DND-41 (cell line): ENCODE data around the gene PTPN23.
A peak's percentile ranks its signal among the peaks of the same experiment; 100 is the strongest.

Experiments used
- ATAC-seq: fragments of 200-7000 bp; cut with Tn5 transposase; 3 replicates; pipeline ENCODE4 v1.9.1; 2021; ENCODE audit warnings: low read depth; ENCODE audit not compliant: insufficient read depth
- DNase-seq: peaks from one replicate; pipeline ENCODE4 v3.0.0-alpha.2; 2020
- H2AFZ ChIP-seq: 2 replicates; pipeline ENCODE4 v1.6.0; 2012; ENCODE audit warnings: low read depth, low read length
- H3K27ac ChIP-seq: 2 replicates; pipeline ENCODE4 v1.5.1; 2012; ENCODE audit warnings: low read length, inconsistent platforms
- H3K27me3 ChIP-seq: fragments of 200-600 bp; sonication (generic); 2 replicates; pipeline ENCODE4 v1.6.0; 2012; ENCODE audit warnings: low read length, mild to moderate bottlenecking, inconsistent platforms; ENCODE audit not compliant: insufficient read depth, poor library complexity
- H3K36me3 ChIP-seq: 2 replicates; pipeline ENCODE4 v1.5.1; 2012; ENCODE audit warnings: low read length, inconsistent platforms; ENCODE audit not compliant: insufficient read depth
- H3K4me1 ChIP-seq: 2 replicates; pipeline ENCODE4 v1.5.1; 2012; ENCODE audit warnings: mild to moderate bottlenecking, low read length; ENCODE audit not compliant: insufficient read depth
- H3K4me2 ChIP-seq: 2 replicates; pipeline ENCODE4 v1.6.0; 2012; ENCODE audit warnings: mild to moderate bottlenecking, moderate library complexity, low read length, inconsistent platforms; ENCODE audit not compliant: insufficient read depth
- H3K4me3 ChIP-seq, 2 experiments: fragments of 200-600 bp in 1 of 2; shearing (Covaris generic) in 1 of 2; 2 replicates each; pipeline ENCODE4 v1.5.1; 2012 to 2016; ENCODE audit warnings: inconsistent platforms in 2 of 2, low read length in 2 of 2, mild to moderate bottlenecking in 2 of 2, low read depth in 1 of 2, moderate library complexity in 1 of 2
- H3K79me2 ChIP-seq: 2 replicates; pipeline ENCODE4 v1.6.0; 2012; ENCODE audit warnings: low read length, inconsistent platforms; ENCODE audit not compliant: insufficient read depth
- H3K9ac ChIP-seq: 2 replicates; pipeline ENCODE4 v1.6.0; 2012; ENCODE audit warnings: low read depth, mild to moderate bottlenecking, inconsistent platforms, low read length, moderate library complexity
- H3K9me3 ChIP-seq: 2 replicates; pipeline ENCODE4 v1.5.1; 2012; ENCODE audit warnings: low read length, moderate library complexity, mild to moderate bottlenecking, inconsistent platforms; ENCODE audit not compliant: insufficient read depth, severe bottlenecking
- H4K20me1 ChIP-seq: 2 replicates; pipeline ENCODE4 v1.6.0; 2012; ENCODE audit warnings: low read length; ENCODE audit not compliant: insufficient read depth
- EZH2 ChIP-seq: IDR thresholded peaks from 3 replicates; pipeline ENCODE4 v1.6.1; 2012; ENCODE audit warnings: borderline replicate concordance, low read depth, mild to moderate bottlenecking, moderate library complexity, low read length, inconsistent platforms; ENCODE audit not compliant: severe bottlenecking
- TF ChIP-seq, protein P1 (sequence below): IDR thresholded peaks from 2 replicates; pipeline ENCODE4 v1.5.1; 2012; ENCODE audit warnings: borderline replicate concordance, low read length, moderate library complexity, mild to moderate bottlenecking; ENCODE audit not compliant: poor library complexity, severe bottlenecking; ENCODE audit errors: extremely low read depth

PTPN23 gene, protein sequence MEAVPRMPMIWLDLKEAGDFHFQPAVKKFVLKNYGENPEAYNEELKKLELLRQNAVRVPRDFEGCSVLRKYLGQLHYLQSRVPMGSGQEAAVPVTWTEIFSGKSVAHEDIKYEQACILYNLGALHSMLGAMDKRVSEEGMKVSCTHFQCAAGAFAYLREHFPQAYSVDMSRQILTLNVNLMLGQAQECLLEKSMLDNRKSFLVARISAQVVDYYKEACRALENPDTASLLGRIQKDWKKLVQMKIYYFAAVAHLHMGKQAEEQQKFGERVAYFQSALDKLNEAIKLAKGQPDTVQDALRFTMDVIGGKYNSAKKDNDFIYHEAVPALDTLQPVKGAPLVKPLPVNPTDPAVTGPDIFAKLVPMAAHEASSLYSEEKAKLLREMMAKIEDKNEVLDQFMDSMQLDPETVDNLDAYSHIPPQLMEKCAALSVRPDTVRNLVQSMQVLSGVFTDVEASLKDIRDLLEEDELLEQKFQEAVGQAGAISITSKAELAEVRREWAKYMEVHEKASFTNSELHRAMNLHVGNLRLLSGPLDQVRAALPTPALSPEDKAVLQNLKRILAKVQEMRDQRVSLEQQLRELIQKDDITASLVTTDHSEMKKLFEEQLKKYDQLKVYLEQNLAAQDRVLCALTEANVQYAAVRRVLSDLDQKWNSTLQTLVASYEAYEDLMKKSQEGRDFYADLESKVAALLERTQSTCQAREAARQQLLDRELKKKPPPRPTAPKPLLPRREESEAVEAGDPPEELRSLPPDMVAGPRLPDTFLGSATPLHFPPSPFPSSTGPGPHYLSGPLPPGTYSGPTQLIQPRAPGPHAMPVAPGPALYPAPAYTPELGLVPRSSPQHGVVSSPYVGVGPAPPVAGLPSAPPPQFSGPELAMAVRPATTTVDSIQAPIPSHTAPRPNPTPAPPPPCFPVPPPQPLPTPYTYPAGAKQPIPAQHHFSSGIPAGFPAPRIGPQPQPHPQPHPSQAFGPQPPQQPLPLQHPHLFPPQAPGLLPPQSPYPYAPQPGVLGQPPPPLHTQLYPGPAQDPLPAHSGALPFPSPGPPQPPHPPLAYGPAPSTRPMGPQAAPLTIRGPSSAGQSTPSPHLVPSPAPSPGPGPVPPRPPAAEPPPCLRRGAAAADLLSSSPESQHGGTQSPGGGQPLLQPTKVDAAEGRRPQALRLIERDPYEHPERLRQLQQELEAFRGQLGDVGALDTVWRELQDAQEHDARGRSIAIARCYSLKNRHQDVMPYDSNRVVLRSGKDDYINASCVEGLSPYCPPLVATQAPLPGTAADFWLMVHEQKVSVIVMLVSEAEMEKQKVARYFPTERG (N-terminal part only)

DNA sequence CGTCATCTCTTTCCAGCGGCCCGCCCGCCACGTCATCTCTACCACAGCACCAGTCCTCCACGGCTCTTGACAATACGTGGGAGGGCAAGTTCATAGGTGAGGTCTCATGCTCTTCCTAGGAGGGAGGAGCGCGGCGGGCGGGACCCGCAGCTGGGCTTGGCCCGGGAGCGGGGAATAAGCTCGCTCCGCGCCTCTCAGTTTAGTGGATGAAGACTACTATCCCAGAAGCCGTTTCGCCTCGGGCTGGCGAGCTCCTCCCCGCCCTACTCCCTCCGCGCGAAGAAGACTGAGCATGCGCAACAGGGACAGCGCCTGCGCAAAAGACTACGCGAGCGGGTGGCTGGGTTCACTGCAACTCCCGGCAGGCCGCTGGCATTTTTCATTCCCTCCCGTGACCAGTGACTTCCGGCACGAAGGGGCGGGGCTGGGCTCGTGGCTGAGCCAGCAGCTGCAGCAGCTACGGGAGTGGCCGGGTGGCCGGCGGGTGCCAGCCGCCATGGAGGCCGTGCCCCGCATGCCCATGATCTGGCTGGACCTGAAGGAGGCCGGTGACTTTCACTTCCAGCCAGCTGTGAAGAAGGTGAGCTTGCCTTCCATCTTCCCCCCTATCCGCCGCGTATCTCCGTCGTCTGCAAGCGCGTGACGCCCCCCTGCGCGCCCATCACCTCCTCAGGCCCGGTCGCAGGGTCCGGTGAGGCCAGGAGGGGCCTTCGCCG, at the start of gene PTPN23:
Gene PTPN23, plus strand, starts transcription at position 421 of the 716 bp plus-strand sequence. Its CDS starts 76 bp downstream, at position 497.
- Histone ChIP-seq H3K36me3 (peaks cover 15% of the 10 kb centered on the region), H4K20me1 (peaks cover 24% of the 10 kb centered on the region), H2AFZ (peak within 1 kb of the TSS; percentile 88), H3K4me3 (peak within 1 kb of the TSS; percentile 95 to 97), H3K4me1 (peaks cover 37% of the 10 kb centered on the region), H3K4me2 (peak within 1 kb of the TSS; percentile 67), H3K9me3 (no peaks in the 10 kb centered on the region), H3K9ac (peak within 1 kb of the TSS; percentile 96), H3K27me3 (no peaks in the 10 kb centered on the region), H3K27ac (peak within 1 kb of the TSS; percentile 81), H3K79me2 (peaks cover 60% of the 10 kb centered on the region)
- TF ChIP-seq, protein P1, sequence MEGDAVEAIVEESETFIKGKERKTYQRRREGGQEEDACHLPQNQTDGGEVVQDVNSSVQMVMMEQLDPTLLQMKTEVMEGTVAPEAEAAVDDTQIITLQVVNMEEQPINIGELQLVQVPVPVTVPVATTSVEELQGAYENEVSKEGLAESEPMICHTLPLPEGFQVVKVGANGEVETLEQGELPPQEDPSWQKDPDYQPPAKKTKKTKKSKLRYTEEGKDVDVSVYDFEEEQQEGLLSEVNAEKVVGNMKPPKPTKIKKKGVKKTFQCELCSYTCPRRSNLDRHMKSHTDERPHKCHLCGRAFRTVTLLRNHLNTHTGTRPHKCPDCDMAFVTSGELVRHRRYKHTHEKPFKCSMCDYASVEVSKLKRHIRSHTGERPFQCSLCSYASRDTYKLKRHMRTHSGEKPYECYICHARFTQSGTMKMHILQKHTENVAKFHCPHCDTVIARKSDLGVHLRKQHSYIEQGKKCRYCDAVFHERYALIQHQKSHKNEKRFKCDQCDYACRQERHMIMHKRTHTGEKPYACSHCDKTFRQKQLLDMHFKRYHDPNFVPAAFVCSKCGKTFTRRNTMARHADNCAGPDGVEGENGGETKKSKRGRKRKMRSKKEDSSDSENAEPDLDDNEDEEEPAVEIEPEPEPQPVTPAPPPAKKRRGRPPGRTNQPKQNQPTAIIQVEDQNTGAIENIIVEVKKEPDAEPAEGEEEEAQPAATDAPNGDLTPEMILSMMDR, result peak; percentile 4
- no peak for TF ChIP-seq EZH2
- ATAC-seq (peak; percentile 79), DNase-seq (peak; percentile 99)

DNA sequence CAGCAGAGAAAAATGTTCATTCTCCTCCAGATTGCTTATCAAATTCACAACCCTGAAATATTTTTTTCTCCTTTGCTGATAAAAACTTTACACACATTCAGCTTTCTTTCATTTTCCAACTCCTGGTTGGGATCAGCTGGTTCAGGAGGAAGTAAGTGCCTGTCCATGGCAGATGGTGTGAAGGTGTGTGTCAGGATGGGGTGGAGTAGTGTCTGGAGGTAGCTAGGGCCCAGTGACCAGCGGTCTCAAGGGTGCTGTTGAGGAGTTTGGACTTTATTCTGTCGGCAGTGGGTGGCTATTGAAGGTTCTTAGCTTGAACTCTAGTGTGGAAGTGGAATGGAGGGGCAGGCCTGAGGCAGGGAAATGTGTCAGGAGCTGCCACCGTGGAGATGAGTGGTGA, 46.9 kb upstream of the PTPN23 start:
- TF ChIP-seq EZH2, result no peak
- TF ChIP-seq, protein P1, result no peak
- H3K9me3 ChIP-seq, result no peaks in the 10 kb centered on the region
- H3K27ac ChIP-seq, result no peak overlapping the region
- peaks cover 87% of the 10 kb centered on the region for H3K36me3 ChIP-seq
- no peaks in the 10 kb centered on the region for H3K27me3 ChIP-seq
- H4K20me1 ChIP-seq, result no peaks in the 10 kb centered on the region
- DNase-seq, result no peak
- no peaks in the 10 kb centered on the region for H3K79me2 ChIP-seq
- ATAC-seq, result no peak
- no peak overlapping the region for H3K9ac ChIP-seq
- H3K4me1 ChIP-seq, result no peaks in the 10 kb centered on the region
- H3K4me3 ChIP-seq, result no peak overlapping the region
- no peak overlapping the region for H2AFZ ChIP-seq
- H3K4me2 ChIP-seq, result no peak overlapping the region

DNA sequence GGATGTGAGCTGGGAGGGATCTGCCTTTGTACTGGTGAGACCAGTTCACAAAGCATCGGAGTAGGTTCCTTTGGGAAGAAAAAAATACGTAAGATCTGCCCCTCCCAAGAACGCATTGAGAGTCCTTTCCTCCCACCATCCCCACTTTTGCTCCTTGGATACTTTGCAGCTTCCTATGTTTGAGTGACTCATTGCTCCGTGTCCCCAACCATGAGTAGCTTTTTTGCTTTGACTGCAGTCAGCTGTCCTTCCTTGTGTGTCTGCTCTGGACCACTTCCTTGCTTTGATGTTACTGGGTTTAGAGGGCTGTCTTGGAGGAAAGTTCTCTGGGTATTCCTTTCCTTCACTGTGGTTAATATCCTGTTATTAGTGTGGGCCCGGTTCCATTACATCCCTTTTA, 43.2 kb upstream of the PTPN23 start:
- no peak for TF ChIP-seq EZH2
- TF ChIP-seq, protein P1, result no peak

More for the DNA sequence above, 43.2 kb upstream of the PTPN23 start:
- Histone ChIP-seq H3K9ac (no peak overlapping the region), H3K4me3 (no peak overlapping the region), H3K27ac (no peak overlapping the region), H2AFZ (no peak overlapping the region), H3K9me3 (no peaks in the 10 kb centered on the region), H3K79me2 (no peaks in the 10 kb centered on the region), H3K27me3 (no peaks in the 10 kb centered on the region), H3K4me2 (no peak overlapping the region), H4K20me1 (no peaks in the 10 kb centered on the region), H3K4me1 (no peaks in the 10 kb centered on the region), H3K36me3 (peaks cover 71% of the 10 kb centered on the region)
- ATAC-seq (no peak), DNase-seq (no peak)
